ENCODE data around the gene MOGAT3.

MOGAT3 gene

DNA sequence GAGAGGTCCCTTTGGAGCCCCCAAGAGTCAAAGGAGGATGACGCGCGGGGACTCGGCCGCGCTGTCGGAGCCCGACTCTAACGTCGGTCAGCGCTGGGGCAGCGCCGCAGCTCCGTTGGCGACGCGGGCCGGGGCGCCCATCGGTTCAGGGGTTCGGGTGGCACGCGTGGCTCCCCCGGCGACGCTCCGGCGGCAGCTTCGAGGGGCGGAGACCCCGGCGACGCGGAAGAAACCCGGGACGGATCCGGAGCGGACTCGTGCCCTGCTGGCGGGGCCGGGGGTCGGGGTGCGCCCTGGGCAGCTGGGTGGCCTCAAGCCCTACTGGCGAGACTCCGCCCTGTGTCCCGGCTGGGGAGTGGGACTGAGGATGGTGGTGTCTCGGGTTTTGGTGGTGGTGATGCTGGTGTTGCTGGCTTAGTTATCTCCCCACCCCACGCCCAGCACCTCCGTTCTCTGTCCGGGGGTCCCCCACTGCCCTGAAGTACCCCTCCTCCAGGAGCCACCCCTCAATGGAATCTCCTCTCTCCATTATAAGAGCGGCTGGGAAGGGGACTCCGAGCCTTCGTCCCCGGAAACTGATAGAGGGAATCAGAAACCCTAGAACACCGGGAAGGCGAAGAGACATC lies 20.6 kb downstream of the MOGAT3 start, which contains the start of gene NAT16:
Gene NAT16 (minus strand): TSS at position 164 of the 626 bp plus-strand sequence. CDS start 5,486 bp downstream, outside the sequence.
- H3K27me3 ChIP-seq (replicated peaks), result peaks cover 42% of the 10 kb centered on the region
- no peak within 1 kb of the TSS for H3K4me3 ChIP-seq (ENCODE audit: low read depth, low read length)
- no peak within 1 kb of the TSS for H3K27ac ChIP-seq
- in situ Hi-C loops (cut with HindIII; ENCODE audit: low pct_ligation_motif_present, low sequenced_read_pairs), result no loop called here
- TF ChIP-seq, protein P1, sequence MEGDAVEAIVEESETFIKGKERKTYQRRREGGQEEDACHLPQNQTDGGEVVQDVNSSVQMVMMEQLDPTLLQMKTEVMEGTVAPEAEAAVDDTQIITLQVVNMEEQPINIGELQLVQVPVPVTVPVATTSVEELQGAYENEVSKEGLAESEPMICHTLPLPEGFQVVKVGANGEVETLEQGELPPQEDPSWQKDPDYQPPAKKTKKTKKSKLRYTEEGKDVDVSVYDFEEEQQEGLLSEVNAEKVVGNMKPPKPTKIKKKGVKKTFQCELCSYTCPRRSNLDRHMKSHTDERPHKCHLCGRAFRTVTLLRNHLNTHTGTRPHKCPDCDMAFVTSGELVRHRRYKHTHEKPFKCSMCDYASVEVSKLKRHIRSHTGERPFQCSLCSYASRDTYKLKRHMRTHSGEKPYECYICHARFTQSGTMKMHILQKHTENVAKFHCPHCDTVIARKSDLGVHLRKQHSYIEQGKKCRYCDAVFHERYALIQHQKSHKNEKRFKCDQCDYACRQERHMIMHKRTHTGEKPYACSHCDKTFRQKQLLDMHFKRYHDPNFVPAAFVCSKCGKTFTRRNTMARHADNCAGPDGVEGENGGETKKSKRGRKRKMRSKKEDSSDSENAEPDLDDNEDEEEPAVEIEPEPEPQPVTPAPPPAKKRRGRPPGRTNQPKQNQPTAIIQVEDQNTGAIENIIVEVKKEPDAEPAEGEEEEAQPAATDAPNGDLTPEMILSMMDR (IDR thresholded peaks at IDR 0.05; ENCODE audit: low read depth, low read length, missing control alignments), result no peak
- DNase-seq, result no peak
- no peaks in the 10 kb centered on the region for H3K36me3 ChIP-seq (replicated peaks)

DNA sequence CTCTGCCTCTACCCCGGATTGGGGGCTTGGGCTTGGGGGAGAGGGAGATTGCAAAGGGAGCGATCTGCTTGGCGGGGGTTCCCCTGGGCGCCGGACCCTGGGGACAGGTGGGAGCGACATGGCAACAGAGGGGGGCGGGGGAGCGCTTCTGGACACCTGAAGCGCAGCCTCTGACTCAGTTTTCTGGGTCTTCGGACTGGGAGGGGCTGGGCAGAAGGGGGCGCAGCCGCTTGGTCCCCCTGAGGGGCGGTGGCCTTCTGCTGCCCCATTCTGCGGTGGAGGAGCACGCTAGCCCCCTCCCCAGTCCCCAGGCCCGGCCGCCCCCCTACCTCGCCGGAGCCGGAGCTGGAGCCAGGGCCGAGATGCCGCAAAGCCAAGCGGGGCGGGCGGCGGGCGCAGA lies 21.1 kb downstream of the MOGAT3 start:
- no peak overlapping the region for H3K27ac ChIP-seq
- peaks cover 47% of the 10 kb centered on the region for H3K27me3 ChIP-seq (replicated peaks)
- no peak overlapping the region for H3K4me3 ChIP-seq (ENCODE audit: low read depth, low read length)
- in situ Hi-C loops (cut with HindIII; ENCODE audit: low pct_ligation_motif_present, low sequenced_read_pairs), result no loop called here
- TF ChIP-seq, protein P1 (IDR thresholded peaks at IDR 0.05; ENCODE audit: low read depth, low read length, missing control alignments), result no peak
- no peaks in the 10 kb centered on the region for H3K36me3 ChIP-seq (replicated peaks)
- no peak for DNase-seq

DNA sequence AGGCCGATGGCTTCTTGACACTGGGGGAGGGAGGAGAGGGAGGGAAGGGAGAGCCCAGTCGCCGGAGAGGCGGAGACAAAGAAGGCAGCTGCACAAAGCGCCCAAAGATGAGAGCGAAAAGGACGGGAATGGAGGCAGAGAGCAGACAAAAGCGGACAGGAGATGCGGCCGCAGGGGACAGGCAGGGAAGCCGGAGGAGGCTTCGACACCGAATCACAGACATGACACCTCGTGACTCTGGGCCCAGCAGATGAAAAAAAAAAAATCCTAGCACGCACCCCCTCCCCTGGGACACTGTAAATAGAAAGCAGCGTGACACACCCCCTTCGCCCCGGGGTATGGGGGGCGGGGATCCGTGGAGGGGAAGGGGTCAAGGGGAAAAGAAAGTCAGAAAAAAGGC lies 21.7 kb downstream of the MOGAT3 start:
- no peak for DNase-seq
- TF ChIP-seq, protein P1 (IDR thresholded peaks at IDR 0.05; ENCODE audit: low read depth, low read length, missing control alignments), result no peak
- no peak overlapping the region for H3K27ac ChIP-seq
- peaks cover 53% of the 10 kb centered on the region for H3K27me3 ChIP-seq (replicated peaks)
- in situ Hi-C loops (cut with HindIII; ENCODE audit: low pct_ligation_motif_present, low sequenced_read_pairs), result no loop called here
- no peaks in the 10 kb centered on the region for H3K36me3 ChIP-seq (replicated peaks)
- H3K4me3 ChIP-seq (ENCODE audit: low read depth, low read length), result no peak overlapping the region

DNA sequence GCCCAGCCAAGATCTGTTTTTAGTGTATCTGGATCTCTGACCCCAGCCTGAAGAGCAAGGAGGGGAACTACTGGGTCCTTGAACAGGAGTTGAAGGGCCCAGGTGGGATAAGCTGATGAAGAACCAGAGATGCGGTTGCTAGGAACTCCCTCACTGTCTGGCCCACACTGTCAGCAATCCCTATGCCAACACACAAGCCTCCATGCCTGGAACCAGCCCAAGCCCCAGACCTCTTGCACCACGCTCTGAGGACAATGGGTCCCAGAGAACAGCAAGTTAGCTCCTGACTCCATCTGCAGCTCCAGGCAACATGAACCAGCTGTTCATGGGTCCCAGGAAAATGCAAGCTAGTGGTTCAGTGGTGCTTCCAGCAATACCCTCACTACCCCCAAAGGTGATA lies 23.2 kb downstream of the MOGAT3 start:
- no peak for DNase-seq

DNA sequence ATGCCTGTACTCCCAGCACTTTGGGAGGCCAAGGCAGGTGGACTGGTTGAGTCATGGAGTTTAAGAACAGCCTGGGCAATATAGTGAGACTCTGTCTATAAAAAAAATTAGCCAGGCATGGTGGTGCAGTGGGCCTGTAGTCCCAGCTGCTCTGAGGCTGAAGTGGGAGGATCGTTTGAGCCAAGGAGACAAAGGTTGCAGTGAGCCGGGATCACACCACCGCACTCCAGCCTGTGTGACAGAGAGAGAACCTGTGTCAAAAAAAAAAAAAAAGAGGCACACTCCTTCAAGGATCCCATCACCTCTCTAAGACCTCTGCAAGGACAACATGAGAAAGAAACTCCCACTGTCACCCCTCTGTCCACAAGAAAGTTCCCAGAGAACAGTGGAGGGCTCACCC lies 25.2 kb downstream of the MOGAT3 start:
- no peak overlapping the region for H3K4me3 ChIP-seq (ENCODE audit: low read depth, low read length)
- in situ Hi-C loops (cut with HindIII; ENCODE audit: low pct_ligation_motif_present, low sequenced_read_pairs), result no loop called here
- no peak overlapping the region for H3K27ac ChIP-seq
- peaks cover 77% of the 10 kb centered on the region for H3K27me3 ChIP-seq (replicated peaks)
- DNase-seq, result no peak
- no peaks in the 10 kb centered on the region for H3K36me3 ChIP-seq (replicated peaks)
- TF ChIP-seq, protein P1 (IDR thresholded peaks at IDR 0.05; ENCODE audit: low read depth, low read length, missing control alignments), result no peak

More for the DNA sequence above, 23.2 kb downstream of the MOGAT3 start:
- no peak overlapping the region for H3K27ac ChIP-seq
- H3K36me3 ChIP-seq (replicated peaks), result no peaks in the 10 kb centered on the region
- no peak overlapping the region for H3K4me3 ChIP-seq (ENCODE audit: low read depth, low read length)
- TF ChIP-seq, protein P1 (IDR thresholded peaks at IDR 0.05; ENCODE audit: low read depth, low read length, missing control alignments), result no peak
- in situ Hi-C loops (cut with HindIII; ENCODE audit: low pct_ligation_motif_present, low sequenced_read_pairs), result no loop called here
- peaks cover 64% of the 10 kb centered on the region for H3K27me3 ChIP-seq (replicated peaks)

Measured in brain microvascular endothelial cell (primary cell).